ENCODE data around the gene HOXC13. TPM values are rescaled to one million over a fixed set of nuclear protein-coding genes. Genes with fewer than 3 reads are reported as not detected.

Gene HOXC13
- total RNA-seq, 2 donors from 2014 or later: not detected

DNA sequence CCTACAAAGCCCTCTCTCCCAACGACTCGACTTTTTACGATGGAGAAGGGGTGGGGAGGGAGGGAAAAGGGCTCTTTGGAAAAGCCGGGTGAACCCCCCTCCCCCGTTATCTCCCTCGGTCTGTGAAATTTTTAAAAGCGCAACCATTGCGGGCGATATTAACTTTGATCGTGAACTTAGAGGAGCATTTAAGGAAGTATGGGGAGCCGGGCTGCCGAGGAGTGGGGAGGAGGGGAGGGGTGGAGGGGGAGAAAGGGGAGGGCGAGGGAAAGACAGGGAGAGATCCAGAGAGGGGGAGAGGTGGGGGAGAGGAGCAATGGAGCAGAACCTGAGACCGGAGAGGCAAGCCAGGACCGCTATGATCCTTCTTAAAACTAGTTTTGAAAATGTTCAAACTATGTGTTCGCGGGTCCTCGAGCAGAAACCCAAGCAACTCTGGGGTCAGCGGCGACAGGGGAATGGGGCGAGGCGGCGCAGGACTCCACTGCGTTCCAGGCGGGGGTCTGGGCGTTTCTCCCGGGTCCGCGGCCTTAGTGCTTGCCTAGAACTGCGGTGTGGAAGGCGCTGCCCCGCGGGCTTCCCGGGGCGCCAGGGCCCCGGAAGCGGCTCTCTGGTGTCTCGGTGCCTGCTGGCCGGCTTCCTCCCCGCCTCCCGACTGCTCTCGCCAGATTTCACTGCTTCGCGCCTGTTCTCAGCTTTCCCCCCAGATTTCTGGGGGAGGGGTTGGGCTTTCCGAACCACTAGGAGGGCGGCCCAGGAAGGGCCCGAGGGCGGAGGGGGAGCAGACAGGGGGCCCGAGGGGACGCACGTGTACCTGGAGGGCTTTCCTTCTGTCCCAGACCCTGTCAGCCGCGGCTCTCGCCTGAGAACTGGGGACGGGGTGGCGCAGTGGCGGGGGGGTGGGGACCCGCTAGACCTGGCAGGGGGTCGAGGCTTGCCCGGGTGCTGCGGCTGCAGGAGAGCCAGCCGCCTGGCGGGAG is 35.7 kb downstream of the HOXC13 start, which contains the start of gene HOTAIR:
TSS of gene HOTAIR (minus strand) at position 871 of the 980 bp plus-strand sequence.
- intact Hi-C loops (cut with DNase I): no loop called here
- H3K9me3 ChIP-seq: no peaks in the 10 kb centered on the region
- 2% methylated on average over 23 to 59 of the region's 63 CpGs for WGBS, 2 donors
- no peaks in the 10 kb centered on the region for H3K36me3 ChIP-seq (replicated peaks in 1 of 2; ENCODE audit: insufficient read depth in 1 of 2, low read depth in 2 of 2)
- ATAC-seq: peak; percentile 62
- H3K27me3 ChIP-seq: peaks cover 3 to 84% of the 10 kb centered on the region in 2 donors
- peak within 1 kb of the TSS in 1 of 2 donors; percentile 7 for H3K4me3 ChIP-seq
- H3K4me1 ChIP-seq: peaks cover 22% of the 10 kb centered on the region
- no peak within 1 kb of the TSS for H3K27ac ChIP-seq
- TF ChIP-seq CTCF (IDR thresholded peaks at IDR 0.05): no peak
- no peak for TF ChIP-seq POLR2A (IDR thresholded peaks at IDR 0.05)
- DNase-seq: peak in 3 of 4 donors; percentile 25 to 50 (median 43)

GRCh38 chr12:53975064-53975471 is 36.4 kb downstream of the HOXC13 start:
- H3K27me3 ChIP-seq: peaks cover 3 to 80% of the 10 kb centered on the region in 2 donors
- H3K4me3 ChIP-seq: no peak overlapping the region
- WGBS, 2 donors: 2 to 5% methylated on average over 21 to 22 of the region's 25 CpGs
- no peak for TF ChIP-seq POLR2A (IDR thresholded peaks at IDR 0.05)
- TF ChIP-seq CTCF (IDR thresholded peaks at IDR 0.05): no peak
- no peaks in the 10 kb centered on the region for H3K9me3 ChIP-seq
- ATAC-seq (no peak), DNase-seq (no peak)
- no peak overlapping the region for H3K27ac ChIP-seq
- no peaks in the 10 kb centered on the region for H3K36me3 ChIP-seq (replicated peaks in 1 of 2; ENCODE audit: insufficient read depth in 1 of 2, low read depth in 2 of 2)
- intact Hi-C loops (cut with DNase I): no loop called here
- peaks cover 22% of the 10 kb centered on the region for H3K4me1 ChIP-seq

DNA sequence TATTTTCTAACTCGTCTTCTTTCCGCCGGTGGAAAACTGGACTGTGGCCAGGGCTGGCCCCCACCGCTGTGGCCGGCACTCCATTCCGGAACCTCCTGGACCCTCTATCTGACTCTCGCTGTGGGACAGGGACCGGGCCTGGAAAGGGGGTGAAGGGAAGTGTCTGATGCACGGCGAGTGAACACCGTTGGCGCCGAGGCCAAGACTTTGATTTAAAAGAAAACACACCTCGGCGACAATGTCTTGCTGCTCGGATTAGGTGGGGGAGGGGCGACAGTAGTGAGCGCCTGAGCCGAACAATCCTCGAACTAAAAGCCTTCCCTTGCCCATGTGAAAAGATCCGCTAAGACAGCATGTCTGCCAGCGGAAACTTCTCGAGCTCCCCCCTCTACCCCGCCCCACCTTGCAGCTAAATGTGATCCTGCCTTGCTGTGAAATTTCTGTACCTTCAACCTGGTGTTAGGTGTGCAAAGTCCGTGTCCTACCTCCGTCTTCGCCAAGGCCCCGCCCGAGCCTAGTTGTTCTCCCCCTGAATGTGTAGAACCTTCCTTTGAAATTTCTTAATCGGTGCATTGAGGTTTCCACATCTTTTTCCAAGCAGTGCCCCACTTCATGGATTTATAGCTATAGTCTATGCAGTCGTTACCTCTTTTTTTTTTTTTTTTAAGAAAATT is 37.0 kb downstream of the HOXC13 start:
- ATAC-seq (no peak), DNase-seq (no peak)
- H3K27ac ChIP-seq: no peak overlapping the region
- H3K36me3 ChIP-seq (replicated peaks in 1 of 2; ENCODE audit: insufficient read depth in 1 of 2, low read depth in 2 of 2): no peaks in the 10 kb centered on the region
- no peaks in the 10 kb centered on the region for H3K9me3 ChIP-seq
- no peak overlapping the region for H3K4me3 ChIP-seq
- TF ChIP-seq CTCF (IDR thresholded peaks at IDR 0.05) (no peak), POLR2A (IDR thresholded peaks at IDR 0.05) (no peak)
- intact Hi-C loops (cut with DNase I): no loop called here
- H3K4me1 ChIP-seq: peaks cover 22% of the 10 kb centered on the region
- WGBS, 2 donors: 9 to 14% methylated on average over 31 of the region's 31 CpGs
- H3K27me3 ChIP-seq: peaks cover 3 to 75% of the 10 kb centered on the region in 2 donors

DNA sequence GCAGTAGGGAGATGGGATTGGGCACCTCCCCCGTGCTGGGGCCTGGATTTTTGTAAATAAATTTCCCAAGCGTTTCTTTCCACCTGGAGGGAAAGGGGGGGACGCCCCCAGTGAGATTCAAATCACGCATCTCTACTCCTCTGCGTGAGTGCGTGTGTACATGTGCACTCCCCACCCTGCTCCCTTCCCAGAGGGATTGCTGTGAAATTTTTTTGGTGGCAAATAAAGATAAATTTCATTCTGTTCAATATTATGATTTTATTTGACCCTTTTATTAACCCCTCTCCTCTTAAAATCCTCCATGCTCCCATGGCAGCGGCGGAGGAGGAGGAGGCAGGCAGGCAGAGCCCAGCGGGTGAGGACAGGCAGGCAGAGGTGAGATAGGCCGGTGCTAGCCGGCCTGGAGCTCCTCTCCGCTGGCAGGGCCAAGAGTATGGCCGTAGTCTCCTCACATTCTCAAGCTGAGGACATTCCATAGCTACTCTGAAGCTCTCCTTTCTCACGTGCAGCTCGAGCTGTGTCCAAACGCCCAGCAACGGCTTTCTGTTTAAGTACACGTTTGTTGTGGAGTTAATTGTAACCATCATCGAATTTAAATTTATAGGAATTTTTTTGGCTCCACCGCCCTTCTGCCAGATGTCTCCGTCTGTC is 37.7 kb downstream of the HOXC13 start:
- 17 to 21% methylated on average over 21 of the region's 21 CpGs for WGBS, 2 donors
- intact Hi-C loops (cut with DNase I): no loop called here
- DNase-seq (no peak), ATAC-seq (no peak)
- H3K27ac ChIP-seq: no peak overlapping the region
- peaks cover 22% of the 10 kb centered on the region for H3K4me1 ChIP-seq
- no peak overlapping the region for H3K4me3 ChIP-seq
- H3K9me3 ChIP-seq: no peaks in the 10 kb centered on the region
- peaks cover 3 to 68% of the 10 kb centered on the region in 2 donors for H3K27me3 ChIP-seq
- H3K36me3 ChIP-seq (replicated peaks in 1 of 2; ENCODE audit: insufficient read depth in 1 of 2, low read depth in 2 of 2): no peaks in the 10 kb centered on the region
- no peak for TF ChIP-seq CTCF (IDR thresholded peaks at IDR 0.05)
- no peak for TF ChIP-seq POLR2A (IDR thresholded peaks at IDR 0.05)
